Sigmoid colon (tissue), 4 donors: Measurements from ENCODE around the gene SMIM36.

Source experiments
- POLR2A ChIP-seq, 2 donors: fragments of 450-650 bp; IDR thresholded peaks; one replicate each; pipeline ENCODE4 v1.6.1; 2016; ENCODE audit warnings: antibody characterized with exemption in 2 of 2, mild to moderate bottlenecking in 2 of 2, moderate library complexity in 2 of 2
- POLR2AphosphoS5 ChIP-seq, 4 donors: sonication (generic); formaldehyde crosslinking; IDR thresholded peaks; one replicate each; pipeline ENCODE4 v1.6.1; 2017; ENCODE audit warnings: antibody characterized with exemption in 4 of 4
- TF ChIP-seq, protein P1 (sequence below), 4 experiments: fragments of 450-650 bp in 3 of 4; fragments of 200-600 bp in 1 of 4; IDR thresholded peaks; one replicate each; pipeline ENCODE4 v1.5.1; 2016 to 2019; ENCODE audit warnings: antibody characterized with exemption in 4 of 4, mild to moderate bottlenecking in 3 of 4, moderate library complexity in 2 of 4

DNA sequence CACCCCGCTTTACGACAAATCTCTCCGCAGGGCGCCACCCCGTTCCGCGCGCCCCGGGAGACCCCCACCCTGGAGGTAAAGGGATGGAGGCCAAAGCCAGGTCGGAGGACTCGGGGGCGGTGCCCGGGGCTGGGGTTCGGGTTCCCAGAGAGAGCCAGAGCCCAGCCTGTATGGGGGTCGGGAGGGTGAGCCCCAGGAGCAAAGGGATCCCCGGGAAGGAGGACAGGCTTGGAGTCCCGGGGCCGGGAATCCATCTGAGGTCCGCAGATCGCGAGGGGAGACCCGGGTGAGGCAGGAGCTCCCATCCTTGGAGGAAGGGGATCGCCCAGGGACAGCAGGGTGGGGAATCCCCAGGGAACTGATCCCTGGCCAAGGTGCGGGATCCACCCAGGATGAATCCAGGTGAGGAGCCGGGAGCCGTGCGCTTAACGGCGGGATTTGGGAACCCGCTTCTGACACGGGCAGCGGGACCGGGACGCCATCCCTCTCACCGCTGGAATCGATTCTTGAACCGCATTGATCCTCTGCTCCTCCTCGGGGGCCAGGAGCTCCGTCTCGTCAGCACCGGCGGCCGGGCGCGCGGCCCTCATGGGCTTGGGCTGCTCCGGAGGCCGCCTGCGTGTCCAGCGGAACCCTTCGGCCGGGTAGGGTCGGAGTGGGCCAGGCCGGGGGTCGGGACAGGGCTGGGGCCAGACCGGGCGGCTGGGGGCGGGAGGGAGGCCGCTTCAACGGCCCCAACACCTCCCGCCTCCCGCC lies 89.9 kb downstream of the SMIM36 start, which contains the start of gene MMD:
- TF ChIP-seq, protein P1, sequence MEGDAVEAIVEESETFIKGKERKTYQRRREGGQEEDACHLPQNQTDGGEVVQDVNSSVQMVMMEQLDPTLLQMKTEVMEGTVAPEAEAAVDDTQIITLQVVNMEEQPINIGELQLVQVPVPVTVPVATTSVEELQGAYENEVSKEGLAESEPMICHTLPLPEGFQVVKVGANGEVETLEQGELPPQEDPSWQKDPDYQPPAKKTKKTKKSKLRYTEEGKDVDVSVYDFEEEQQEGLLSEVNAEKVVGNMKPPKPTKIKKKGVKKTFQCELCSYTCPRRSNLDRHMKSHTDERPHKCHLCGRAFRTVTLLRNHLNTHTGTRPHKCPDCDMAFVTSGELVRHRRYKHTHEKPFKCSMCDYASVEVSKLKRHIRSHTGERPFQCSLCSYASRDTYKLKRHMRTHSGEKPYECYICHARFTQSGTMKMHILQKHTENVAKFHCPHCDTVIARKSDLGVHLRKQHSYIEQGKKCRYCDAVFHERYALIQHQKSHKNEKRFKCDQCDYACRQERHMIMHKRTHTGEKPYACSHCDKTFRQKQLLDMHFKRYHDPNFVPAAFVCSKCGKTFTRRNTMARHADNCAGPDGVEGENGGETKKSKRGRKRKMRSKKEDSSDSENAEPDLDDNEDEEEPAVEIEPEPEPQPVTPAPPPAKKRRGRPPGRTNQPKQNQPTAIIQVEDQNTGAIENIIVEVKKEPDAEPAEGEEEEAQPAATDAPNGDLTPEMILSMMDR (IDR thresholded peaks at IDR 0.05): no peak
- peak; percentile 30 to 42 for TF ChIP-seq POLR2A (IDR thresholded peaks at IDR 0.05)
- peak in 2 of 4 donors; percentile 46 to 66 for TF ChIP-seq POLR2AphosphoS5 (IDR thresholded peaks at IDR 0.05)
